Thoracic aorta (tissue), 2 donors: ENCODE results near the gene PCBP3. TPM values are rescaled to one million over a fixed set of nuclear protein-coding genes. Genes with fewer than 3 reads are reported as not detected.

Experiments used
- ATAC-seq: fragments of 150-250 bp; one replicate; pipeline ENCODE4 v1.8.0; 2017; ENCODE audit warnings: low read depth; ENCODE audit not compliant: insufficient number of reproducible peaks, low FRiP score
- DNase-seq: peaks from one replicate; pipeline ENCODE4 v3.0.0-alpha.2; 2020; ENCODE audit warnings: low spot score
- H3K27ac ChIP-seq, 2 donors: fragments of 200-600 bp; sonication (generic); 1 replicate in 1 of 2; 2 replicates in 1 of 2; pipeline ENCODE4 v1.5.1; 2016; ENCODE audit warnings: mild to moderate bottlenecking in 2 of 2, moderate library complexity in 2 of 2
- H3K27me3 ChIP-seq: fragments of 200-600 bp; sonication (generic); replicated peaks from 2 replicates; pipeline ENCODE4 v1.6.0; 2016; ENCODE audit warnings: mild to moderate bottlenecking; ENCODE audit not compliant: insufficient read depth
- H3K36me3 ChIP-seq: fragments of 200-600 bp; sonication (generic); one replicate; pipeline ENCODE4 v1.5.1; 2016
- H3K4me1 ChIP-seq, 2 donors: fragments of 200-600 bp; sonication (generic); 1 replicate in 1 of 2; 2 replicates in 1 of 2; pipeline versions ENCODE4 v1.5.1 to v1.6.0; 2016; ENCODE audit warnings: low read depth in 2 of 2, mild to moderate bottlenecking in 1 of 2; ENCODE audit not compliant: control insufficient read depth in 1 of 2
- H3K4me3 ChIP-seq: fragments of 200-600 bp; sonication (generic); 2 replicates; pipeline ENCODE4 v1.5.1; 2016; ENCODE audit warnings: mild to moderate bottlenecking
- H3K9me3 ChIP-seq: fragments of 200-600 bp; sonication (generic); 2 replicates; pipeline ENCODE4 v1.5.1; 2016
- total RNA-seq, 2 donors: library from RNA; depleted of rRNA; stranded (reverse); fragments of >200 nt; gene quantifications; one replicate each; pipeline versions ENCODE4 v1.1.0 to v1.2.3, GENCODE V29; 2016
- TF ChIP-seq, protein P1 (sequence below): fragments of 200-600 bp; sonication (generic); IDR thresholded peaks from one replicate; pipeline ENCODE4 v1.5.1; 2019; ENCODE audit warnings: antibody characterized with exemption

Gene PCBP3
- total RNA-seq, 2 donors from 2014 or later = 4.5 to 28.4 TPM

DNA sequence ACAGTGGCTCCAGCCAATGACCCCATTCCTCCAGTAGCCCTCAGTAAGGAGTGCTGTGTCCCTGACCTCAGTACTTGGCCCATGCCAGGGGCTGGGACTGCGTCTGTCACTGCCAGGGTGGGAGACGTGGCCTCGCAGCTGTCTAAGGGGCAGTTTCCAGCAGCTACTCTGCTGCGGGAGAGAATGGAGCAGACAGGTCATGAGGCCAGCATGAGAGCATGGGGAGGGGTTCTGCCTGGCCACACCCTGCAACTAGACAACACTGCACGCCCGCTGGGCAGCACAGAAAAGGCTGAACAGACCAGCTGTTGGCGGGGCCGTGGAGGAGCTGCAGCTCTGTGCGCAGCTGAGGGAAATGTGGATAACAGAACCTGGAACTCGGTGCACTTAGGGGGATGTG, 246.4 kb downstream of the PCBP3 start:
- DNase-seq = no peak
- ATAC-seq = no peak
- no peaks in the 10 kb centered on the region for H3K36me3 ChIP-seq

DNA sequence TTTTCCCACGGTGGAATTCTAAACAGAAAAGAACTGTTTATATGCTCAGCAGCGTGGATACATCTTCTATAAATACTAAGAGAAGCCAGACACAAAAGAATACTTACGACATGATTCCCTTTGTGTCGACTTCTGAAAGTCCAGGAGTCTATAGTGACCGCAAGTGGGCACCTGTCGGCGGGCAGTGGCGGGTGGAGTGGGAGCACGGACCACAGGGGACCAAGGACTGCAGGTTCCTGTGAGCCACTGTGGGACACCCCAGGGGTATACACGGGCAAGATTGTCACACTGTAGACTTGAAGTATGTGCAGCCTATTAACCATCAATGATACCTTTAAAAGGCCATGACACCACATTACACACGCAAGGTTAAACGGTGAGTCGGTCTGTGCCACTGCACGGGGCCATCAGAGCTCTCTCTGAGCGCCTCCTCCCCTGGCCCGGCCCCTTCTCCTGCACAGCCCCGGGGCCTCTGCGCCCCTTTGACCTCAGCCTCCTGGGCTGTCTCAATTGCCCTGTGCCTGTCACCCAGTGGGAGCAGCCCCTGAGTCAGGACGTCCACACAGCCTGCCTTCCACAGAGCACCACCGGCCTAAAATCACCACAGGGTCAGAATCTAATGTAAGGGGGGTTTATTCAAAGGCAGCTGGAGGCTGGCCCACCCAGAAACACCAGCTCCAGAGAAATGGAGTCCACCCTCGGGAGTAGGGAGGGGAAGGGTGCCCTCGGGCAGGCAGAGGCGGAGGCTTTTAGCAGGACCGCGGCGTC, 248.0 kb downstream of the PCBP3 start:
- no peak for DNase-seq
- no peaks in the 10 kb centered on the region for H3K27me3 ChIP-seq
- H3K27ac ChIP-seq = no peak overlapping the region
- TF ChIP-seq, protein P1, sequence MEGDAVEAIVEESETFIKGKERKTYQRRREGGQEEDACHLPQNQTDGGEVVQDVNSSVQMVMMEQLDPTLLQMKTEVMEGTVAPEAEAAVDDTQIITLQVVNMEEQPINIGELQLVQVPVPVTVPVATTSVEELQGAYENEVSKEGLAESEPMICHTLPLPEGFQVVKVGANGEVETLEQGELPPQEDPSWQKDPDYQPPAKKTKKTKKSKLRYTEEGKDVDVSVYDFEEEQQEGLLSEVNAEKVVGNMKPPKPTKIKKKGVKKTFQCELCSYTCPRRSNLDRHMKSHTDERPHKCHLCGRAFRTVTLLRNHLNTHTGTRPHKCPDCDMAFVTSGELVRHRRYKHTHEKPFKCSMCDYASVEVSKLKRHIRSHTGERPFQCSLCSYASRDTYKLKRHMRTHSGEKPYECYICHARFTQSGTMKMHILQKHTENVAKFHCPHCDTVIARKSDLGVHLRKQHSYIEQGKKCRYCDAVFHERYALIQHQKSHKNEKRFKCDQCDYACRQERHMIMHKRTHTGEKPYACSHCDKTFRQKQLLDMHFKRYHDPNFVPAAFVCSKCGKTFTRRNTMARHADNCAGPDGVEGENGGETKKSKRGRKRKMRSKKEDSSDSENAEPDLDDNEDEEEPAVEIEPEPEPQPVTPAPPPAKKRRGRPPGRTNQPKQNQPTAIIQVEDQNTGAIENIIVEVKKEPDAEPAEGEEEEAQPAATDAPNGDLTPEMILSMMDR = no peak
- H3K4me3 ChIP-seq = no peak overlapping the region
- H3K9me3 ChIP-seq = no peaks in the 10 kb centered on the region
- ATAC-seq = no peak
- H3K4me1 ChIP-seq = peaks cover 4 to 30% of the 10 kb centered on the region in 2 donors
- no peaks in the 10 kb centered on the region for H3K36me3 ChIP-seq

More for the DNA sequence above, 246.4 kb downstream of the PCBP3 start:
- Histone ChIP-seq H3K4me1 (peaks cover 4 to 34% of the 10 kb centered on the region in 2 donors), H3K27ac (no peak overlapping the region), H3K27me3 (no peaks in the 10 kb centered on the region), H3K9me3 (no peaks in the 10 kb centered on the region), H3K4me3 (no peak overlapping the region)
- TF ChIP-seq, protein P1 = no peak

DNA sequence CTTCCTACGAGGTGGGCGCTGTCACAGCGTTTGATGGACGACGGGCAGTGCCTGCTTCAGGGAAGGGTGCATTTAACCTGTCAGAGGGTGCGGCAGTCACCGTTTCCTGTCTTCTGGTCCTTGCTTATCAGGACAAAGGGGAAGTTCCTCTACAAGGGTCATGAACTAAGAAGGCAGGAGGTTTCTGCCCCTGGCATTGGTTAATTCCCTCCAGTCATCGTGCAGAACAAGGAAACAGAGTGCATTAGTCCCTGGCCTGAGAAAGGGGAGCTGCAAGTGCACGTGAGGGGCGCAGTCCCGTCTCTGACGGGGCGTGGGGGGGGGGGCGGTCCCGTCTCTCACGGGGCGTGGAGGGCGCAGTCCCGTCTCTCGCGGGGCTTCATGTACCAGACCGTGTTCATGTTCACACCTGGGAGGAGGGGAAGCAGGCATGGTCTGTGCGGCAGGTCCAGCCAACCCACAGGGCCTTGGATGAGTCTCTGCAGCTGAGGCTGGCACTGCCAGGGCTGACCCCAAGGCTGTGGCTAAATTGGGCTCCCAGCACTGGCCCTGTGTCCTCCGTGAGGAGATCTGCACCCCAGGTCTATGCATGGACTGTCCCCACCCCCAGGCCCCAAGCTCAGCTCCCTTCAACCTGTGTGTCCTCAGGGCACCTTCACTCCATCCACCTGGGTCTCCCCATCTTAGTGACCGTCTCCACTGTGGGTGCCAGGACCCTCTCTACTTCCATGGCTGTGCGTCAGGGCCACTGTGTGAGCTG, 248.8 kb downstream of the PCBP3 start:
- Histone ChIP-seq H3K4me1 (peaks cover 4 to 23% of the 10 kb centered on the region in 2 donors), H3K4me3 (no peak overlapping the region), H3K27ac (no peak overlapping the region), H3K27me3 (no peaks in the 10 kb centered on the region), H3K9me3 (no peaks in the 10 kb centered on the region), H3K36me3 (no peaks in the 10 kb centered on the region)
- ATAC-seq = no peak
- TF ChIP-seq, protein P1 = no peak
- no peak for DNase-seq

DNA sequence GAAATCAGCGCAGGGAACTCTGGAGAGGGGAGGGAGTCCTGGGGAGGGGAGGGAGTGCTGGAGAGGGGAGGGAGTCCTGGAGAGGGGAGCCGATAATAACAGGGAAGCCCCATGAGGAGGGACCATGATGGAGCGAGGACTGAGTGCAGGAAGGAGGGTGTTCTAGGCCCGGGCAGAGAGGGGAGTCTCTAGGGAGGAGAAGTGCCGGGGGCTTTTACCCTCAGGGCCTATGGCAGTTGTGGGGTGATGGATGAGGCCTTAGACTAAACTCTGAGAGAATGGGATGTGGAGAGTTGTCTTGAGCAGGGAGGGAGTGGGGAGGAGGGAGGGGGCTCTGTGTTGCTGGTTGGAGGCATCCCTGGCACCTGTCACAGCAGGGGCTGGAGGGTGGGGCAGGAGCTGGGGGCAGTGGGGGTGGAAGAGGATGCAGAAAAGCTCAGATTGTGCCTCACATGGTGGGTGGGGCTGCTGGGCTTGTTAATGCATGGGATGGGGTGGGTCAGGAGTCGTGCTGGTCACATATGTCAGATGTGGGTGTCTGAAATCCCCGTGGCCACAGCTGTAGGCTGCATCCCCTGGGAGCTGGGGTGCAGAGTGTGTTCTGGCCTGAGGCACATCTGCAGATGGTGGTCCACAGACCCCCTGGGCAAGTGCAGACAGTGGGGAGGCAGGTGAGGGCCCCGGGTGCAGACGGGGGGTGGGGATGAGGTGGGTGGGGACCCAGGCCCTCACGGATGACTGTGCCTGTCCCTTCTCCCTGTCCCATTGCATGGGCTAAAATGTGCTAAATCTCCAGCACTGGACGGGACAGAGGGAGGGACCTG, 249.6 kb downstream of the PCBP3 start:
- Histone ChIP-seq H3K27me3 (no peaks in the 10 kb centered on the region), H3K36me3 (no peaks in the 10 kb centered on the region), H3K9me3 (no peaks in the 10 kb centered on the region), H3K27ac (no peak overlapping the region), H3K4me3 (no peak overlapping the region), H3K4me1 (peaks cover 4 to 17% of the 10 kb centered on the region in 2 donors)
- no peak for ATAC-seq
- TF ChIP-seq, protein P1 = no peak
- DNase-seq = no peak
